Measurements from ENCODE around the gene KRTAP1-3.

The KRTAP1-3 gene

DNA sequence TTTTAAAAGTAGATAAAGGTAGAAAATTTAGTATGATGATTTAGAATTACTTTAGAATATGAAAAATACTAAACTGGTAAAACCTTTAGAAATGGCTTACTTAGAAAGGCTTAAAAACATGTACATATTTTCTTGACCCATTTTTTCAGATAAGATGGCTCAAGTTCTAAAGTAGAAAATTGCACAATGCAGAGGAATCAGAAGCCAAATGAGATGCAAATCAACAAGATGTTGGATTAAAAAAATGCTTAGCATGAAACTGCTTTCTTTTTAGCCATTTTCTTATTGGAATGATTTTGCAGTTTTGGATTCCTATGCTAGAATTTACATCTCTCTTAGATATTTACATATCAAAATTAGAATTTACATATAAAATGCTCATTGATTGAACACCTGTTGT lies 24.2 kb downstream of the KRTAP1-3 start (continued):
- TF ChIP-seq, protein P1, sequence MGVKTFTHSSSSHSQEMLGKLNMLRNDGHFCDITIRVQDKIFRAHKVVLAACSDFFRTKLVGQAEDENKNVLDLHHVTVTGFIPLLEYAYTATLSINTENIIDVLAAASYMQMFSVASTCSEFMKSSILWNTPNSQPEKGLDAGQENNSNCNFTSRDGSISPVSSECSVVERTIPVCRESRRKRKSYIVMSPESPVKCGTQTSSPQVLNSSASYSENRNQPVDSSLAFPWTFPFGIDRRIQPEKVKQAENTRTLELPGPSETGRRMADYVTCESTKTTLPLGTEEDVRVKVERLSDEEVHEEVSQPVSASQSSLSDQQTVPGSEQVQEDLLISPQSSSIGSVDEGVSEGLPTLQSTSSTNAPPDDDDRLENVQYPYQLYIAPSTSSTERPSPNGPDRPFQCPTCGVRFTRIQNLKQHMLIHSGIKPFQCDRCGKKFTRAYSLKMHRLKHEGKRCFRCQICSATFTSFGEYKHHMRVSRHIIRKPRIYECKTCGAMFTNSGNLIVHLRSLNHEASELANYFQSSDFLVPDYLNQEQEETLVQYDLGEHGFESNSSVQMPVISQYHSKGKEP (tag by site-specific recombination; IDR thresholded peaks at IDR 0.05): no peak
- TF ChIP-seq, protein P2, sequence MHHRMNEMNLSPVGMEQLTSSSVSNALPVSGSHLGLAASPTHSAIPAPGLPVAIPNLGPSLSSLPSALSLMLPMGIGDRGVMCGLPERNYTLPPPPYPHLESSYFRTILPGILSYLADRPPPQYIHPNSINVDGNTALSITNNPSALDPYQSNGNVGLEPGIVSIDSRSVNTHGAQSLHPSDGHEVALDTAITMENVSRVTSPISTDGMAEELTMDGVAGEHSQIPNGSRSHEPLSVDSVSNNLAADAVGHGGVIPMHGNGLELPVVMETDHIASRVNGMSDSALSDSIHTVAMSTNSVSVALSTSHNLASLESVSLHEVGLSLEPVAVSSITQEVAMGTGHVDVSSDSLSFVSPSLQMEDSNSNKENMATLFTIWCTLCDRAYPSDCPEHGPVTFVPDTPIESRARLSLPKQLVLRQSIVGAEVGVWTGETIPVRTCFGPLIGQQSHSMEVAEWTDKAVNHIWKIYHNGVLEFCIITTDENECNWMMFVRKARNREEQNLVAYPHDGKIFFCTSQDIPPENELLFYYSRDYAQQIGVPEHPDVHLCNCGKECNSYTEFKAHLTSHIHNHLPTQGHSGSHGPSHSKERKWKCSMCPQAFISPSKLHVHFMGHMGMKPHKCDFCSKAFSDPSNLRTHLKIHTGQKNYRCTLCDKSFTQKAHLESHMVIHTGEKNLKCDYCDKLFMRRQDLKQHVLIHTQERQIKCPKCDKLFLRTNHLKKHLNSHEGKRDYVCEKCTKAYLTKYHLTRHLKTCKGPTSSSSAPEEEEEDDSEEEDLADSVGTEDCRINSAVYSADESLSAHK (tag by site-specific recombination; IDR thresholded peaks at IDR 0.05): no peak
- TF ChIP-seq ZNF791 (tag by site-specific recombination; IDR thresholded peaks at IDR 0.05): no peak

DNA sequence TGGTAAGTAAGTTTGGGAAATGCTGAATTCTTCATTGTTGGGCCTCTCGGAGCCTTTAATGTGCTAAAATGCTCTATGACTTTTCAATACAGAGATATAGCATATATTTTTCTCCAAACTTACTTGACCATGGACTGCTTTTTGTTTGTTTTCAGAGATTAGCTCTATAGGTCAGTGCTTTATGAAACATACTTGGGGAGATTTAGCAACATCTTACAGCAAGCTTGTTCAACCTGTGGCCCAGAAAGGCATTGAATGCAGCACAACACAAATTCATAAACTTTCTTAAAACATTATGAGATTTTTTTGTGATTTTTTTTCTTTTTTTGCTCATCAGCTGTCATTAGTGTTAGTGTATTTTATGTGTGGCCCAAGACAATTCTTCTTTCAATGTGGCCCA lies 24.7 kb downstream of the KRTAP1-3 start:
- Histone ChIP-seq H3K9me3 (ENCODE audit: control insufficient read depth, insufficient read depth, low read depth, low read length) (no peaks in the 10 kb centered on the region), H3K27ac (ENCODE audit: extremely low read depth, low read depth, low read length) (no peak overlapping the region), H3K4me3 (ENCODE audit: low read depth, low read length) (no peak overlapping the region), H3K4me1 (ENCODE audit: control insufficient read depth, insufficient read depth, low read length) (no peaks in the 10 kb centered on the region), H3K36me3 (ENCODE audit: control insufficient read depth in 2 of 2, insufficient read depth in 1 of 2, low read length in 2 of 2) (no peaks in the 10 kb centered on the region)
- ChIA-PET POLR2A (no interaction called here), CTCF (interaction anchor here (0.7 kb wide), 1 partner anchor 44 kb away, joined by 3 read pairs; no protein-coding TSS in a partner anchor)
- TF ChIP-seq ZNF48 (tag by site-specific recombination; IDR thresholded peaks at IDR 0.05) (no peak), ZNF76 (tag by site-specific recombination; IDR thresholded peaks at IDR 0.05; ENCODE audit: borderline replicate concordance, low read depth) (no peak), ZNF37A (tag by site-specific recombination; IDR thresholded peaks at IDR 0.05) (no peak)

GRCh38 chr17:41009301-41009760 lies 25.3 kb downstream of the KRTAP1-3 start:
- H3K27ac ChIP-seq (ENCODE audit: extremely low read depth, low read depth, low read length): no peak overlapping the region
- H3K9me3 ChIP-seq (ENCODE audit: control insufficient read depth, insufficient read depth, low read depth, low read length): no peaks in the 10 kb centered on the region
- H3K36me3 ChIP-seq (ENCODE audit: control insufficient read depth in 2 of 2, insufficient read depth in 1 of 2, low read length in 2 of 2): no peaks in the 10 kb centered on the region
- CTCF ChIA-PET: interaction anchor here (0.5 kb wide), 1 partner anchor 559 kb away, joined by 5 read pairs; no protein-coding TSS in a partner anchor
- POLR2A ChIA-PET: no interaction called here
- H3K4me3 ChIP-seq (ENCODE audit: low read depth, low read length): no peak overlapping the region
- TF ChIP-seq KLF16 (tag by site-specific recombination; IDR thresholded peaks at IDR 0.05) (no peak), ZNF624 (tag by site-specific recombination; IDR thresholded peaks at IDR 0.05) (no peak), OSR2 (tag by site-specific recombination; IDR thresholded peaks at IDR 0.05) (no peak), TCF7L2 (IDR thresholded peaks at IDR 0.05; ENCODE audit: borderline replicate concordance, low read depth, low read length) (no peak), ZIC2 (tag by site-specific recombination; IDR thresholded peaks at IDR 0.05) (no peak), BCL6B (tag by site-specific recombination; IDR thresholded peaks at IDR 0.05) (no peak), BCL11A (tag by site-specific recombination; IDR thresholded peaks at IDR 0.05; ENCODE audit: low read depth) (no peak), GLIS1 (tag by site-specific recombination; IDR thresholded peaks at IDR 0.05) (no peak), ZNF585B (tag by site-specific recombination; IDR thresholded peaks at IDR 0.05) (no peak)
- no peaks in the 10 kb centered on the region for H3K4me1 ChIP-seq (ENCODE audit: control insufficient read depth, insufficient read depth, low read length)

DNA sequence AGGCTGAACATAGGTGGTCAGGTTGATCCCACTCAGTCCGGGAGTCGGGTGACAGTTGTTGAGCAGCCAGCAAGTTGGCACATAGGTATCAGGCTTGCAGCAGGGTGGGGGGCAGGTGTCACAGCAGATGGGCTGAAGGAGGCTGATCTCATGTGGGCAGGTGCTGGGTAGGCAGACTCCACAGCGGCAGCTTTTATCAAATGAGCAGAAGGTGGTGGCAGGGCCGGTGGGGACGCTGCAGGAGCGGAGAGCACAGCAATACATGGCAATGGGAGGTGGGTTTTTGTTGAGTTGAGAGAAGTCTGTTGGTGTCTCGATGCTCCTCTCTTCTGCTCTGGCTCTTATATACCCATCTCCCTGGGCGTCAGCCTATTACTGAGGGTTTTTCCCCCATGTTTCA lies 25.9 kb downstream of the KRTAP1-3 start, which contains the start of gene KRTAP3-1:
TSS of gene KRTAP3-1 (minus strand) at position 318 of the 400 bp plus-strand sequence. CDS start at position 264, 54 bp downstream.
- Histone ChIP-seq H3K4me3 (ENCODE audit: low read depth, low read length) (no peak within 1 kb of the TSS), H3K27ac (ENCODE audit: extremely low read depth, low read depth, low read length) (no peak within 1 kb of the TSS), H3K9me3 (ENCODE audit: control insufficient read depth, insufficient read depth, low read depth, low read length) (no peaks in the 10 kb centered on the region), H3K36me3 (ENCODE audit: control insufficient read depth in 2 of 2, insufficient read depth in 1 of 2, low read length in 2 of 2) (no peaks in the 10 kb centered on the region), H3K4me1 (ENCODE audit: control insufficient read depth, insufficient read depth, low read length) (no peaks in the 10 kb centered on the region)
- CTCF ChIA-PET: interaction anchor here (0.5 kb wide), 1 partner anchor 640 kb away, joined by 3 read pairs; no protein-coding TSS in a partner anchor
- POLR2A ChIA-PET: no interaction called here
- TF ChIP-seq ZNF311 (tag by site-specific recombination; IDR thresholded peaks at IDR 0.05; ENCODE audit: borderline replicate concordance): no peak
- TF ChIP-seq ZNF621 (tag by site-specific recombination; IDR thresholded peaks at IDR 0.05): no peak
- TF ChIP-seq ZNF610 (tag by site-specific recombination; IDR thresholded peaks at IDR 0.05; ENCODE audit: borderline replicate concordance): no peak
- no peak for TF ChIP-seq SP2 (tag by site-specific recombination; IDR thresholded peaks at IDR 0.05)

All from HEK293 (cell line).